T-cell (primary cell): ENCODE measurements around the gene DHDDS. TPM values are rescaled to one million over a fixed set of nuclear protein-coding genes. Genes with fewer than 3 reads are reported as not detected.

Experiments used
- ATAC-seq, 4 experiments: fragments of 200-7000 bp in 3 of 4; fragments of 150-1000 bp in 1 of 4; cut with Tn5 transposase; replicated peaks in 1 of 4; 1 replicate in 3 of 4; 2 replicates in 1 of 4; pipeline ENCODE4 v1.10.0; 2021; ENCODE audit warnings: moderate library complexity in 3 of 4, mild to moderate bottlenecking in 2 of 4, moderate number of reproducible peaks in 1 of 4
- CTCF ChIA-PET, 2 donors: fragments of 300-600 bp; sonication (Branson Sonifier 250); formaldehyde crosslinking; loops; one replicate each; lab custom pipeline; 2022; ENCODE audit warnings: antibody characterized with exemption in 2 of 2; lab: Charles Lee
- POLR2A ChIA-PET, 2 donors: fragments of 300-600 bp; sonication (Branson Sonifier 250); formaldehyde crosslinking; loops; one replicate each; lab custom pipeline; 2022; ENCODE audit warnings: antibody characterized with exemption in 2 of 2; lab: Charles Lee
- DNase-seq, 35 experiments: peaks; one replicate each; pipeline versions ENCODE4 v3.0.0 to v3.0.0-alpha.2; 2013 to 2023
- H3K27ac ChIP-seq: one replicate; pipeline ENCODE4 v1.5.1; 2013; ENCODE audit warnings: low read length
- H3K27me3 ChIP-seq, 2 experiments: replicated peaks in 1 of 2; 1 replicate in 1 of 2; 2 replicates in 1 of 2; pipeline versions ENCODE4 v1.6.1 to v1.7.0; 2013; ENCODE audit warnings: low read length in 1 of 2, mixed read lengths in 1 of 2; ENCODE audit not compliant: control insufficient read depth in 2 of 2, insufficient read depth in 2 of 2; ENCODE audit errors: extremely low read depth in 1 of 2
- H3K36me3 ChIP-seq, 2 donors: 1 replicate in 1 of 2; 2 replicates in 1 of 2; pipeline versions ENCODE4 v1.6.1 to v1.7.0; 2013; ENCODE audit warnings: low read length in 1 of 2; ENCODE audit not compliant: control insufficient read depth in 2 of 2, insufficient read depth in 1 of 2; ENCODE audit errors: extremely low read depth in 1 of 2
- H3K4me1 ChIP-seq, 2 experiments: 1 replicate in 1 of 2; 2 replicates in 1 of 2; pipeline versions ENCODE4 v1.6.1 to v1.7.0; 2013; ENCODE audit warnings: low read length in 2 of 2, mixed read lengths in 1 of 2; ENCODE audit not compliant: insufficient read depth in 2 of 2, control insufficient read depth in 1 of 2; ENCODE audit errors: extremely low read depth in 1 of 2
- H3K4me3 ChIP-seq, 2 donors: 1 replicate in 1 of 2; 2 replicates in 1 of 2; pipeline versions ENCODE4 v1.5.1 to v1.7.0; 2013; ENCODE audit warnings: mild to moderate bottlenecking in 2 of 2, low read length in 1 of 2, moderate library complexity in 1 of 2; ENCODE audit not compliant: control insufficient read depth in 1 of 2; ENCODE audit errors: extremely low read depth in 1 of 2
- H3K9me3 ChIP-seq: 2 replicates; pipeline ENCODE4 v1.7.0; 2013
- H3K27ac Mint-ChIP-seq, 2 donors: one replicate each; pipeline ENCODE4 v1.8.0; 2020 to 2021; ENCODE audit warnings: mild to moderate bottlenecking in 2 of 2, mixed read lengths in 2 of 2
- H3K27me3 Mint-ChIP-seq, 2 donors: one replicate each; pipeline ENCODE4 v1.8.0; 2021 to 2022; ENCODE audit warnings: mixed read lengths in 2 of 2
- H3K36me3 Mint-ChIP-seq: one replicate; pipeline ENCODE4 v1.8.0; 2021; ENCODE audit warnings: mixed read lengths
- H3K4me1 Mint-ChIP-seq, 3 donors: one replicate each; pipeline ENCODE4 v1.8.0; 2020 to 2022; ENCODE audit warnings: mixed read lengths in 3 of 3, mild to moderate bottlenecking in 1 of 3
- H3K4me3 Mint-ChIP-seq, 3 donors: one replicate each; pipeline ENCODE4 v1.8.0; 2020 to 2022; ENCODE audit warnings: mild to moderate bottlenecking in 3 of 3, mixed read lengths in 3 of 3, moderate library complexity in 3 of 3
- H3K9me3 Mint-ChIP-seq, 3 donors: one replicate each; pipeline ENCODE4 v1.8.0; 2020 to 2022; ENCODE audit warnings: mixed read lengths in 3 of 3
- WGBS: methylation state at CpG from one replicate; pipeline ENCODE4 v1.1.5; 2013; ENCODE audit warnings: missing lambda C conversion rate; ENCODE audit not compliant: insufficient coverage; 5-methylcytosine and 5-hydroxymethylcytosine counted together
- total RNA-seq, 35 experiments: library from RNA in 6 of 35; stranded (reverse) in 6 of 35; fragments of 120-200 nt in 1 of 35; gene quantifications; one replicate each; pipeline versions ENCODE4 v1.2.1 to v1.2.4 and lab custom pipeline; 2013 to 2026

DHDDS gene
- total RNA-seq, 5 donors from 2014 or later (not counting 1 experiment from before 2014, with no cell fraction given): 34.9 to 48.2 (median 42.9) TPM

DNA sequence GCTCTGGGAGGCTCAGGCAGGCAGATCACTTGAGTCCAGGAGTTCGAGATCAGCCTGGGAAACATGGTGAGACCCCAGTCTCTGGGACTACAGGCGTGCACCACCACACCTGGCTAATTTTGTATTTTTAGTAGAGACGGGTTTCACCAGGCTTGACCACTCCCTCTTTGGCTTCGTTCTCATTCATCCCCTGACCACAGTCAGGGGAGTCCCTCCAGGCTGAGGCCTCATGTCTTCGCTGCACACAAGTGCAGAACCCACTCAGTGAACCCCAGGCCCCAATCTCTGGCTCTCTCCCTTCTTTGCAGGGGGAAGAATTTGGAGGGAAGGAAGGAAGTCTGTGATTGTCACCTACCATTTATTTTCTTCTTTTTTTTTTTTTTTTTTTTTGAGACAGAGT lies 88.2 kb downstream of the DHDDS start:
- WGBS: 83% methylated on average over 3 of the region's 5 CpGs
- no peaks in the 10 kb centered on the region for H3K36me3 ChIP-seq
- Mint-ChIP-seq H3K4me1 (no peaks in the 10 kb centered on the region), H3K27ac (no peak overlapping the region), H3K27me3 (peaks cover 0 to 4% of the 10 kb centered on the region in 2 donors), H3K4me3 (no peak overlapping the region), H3K36me3 (no peaks in the 10 kb centered on the region), H3K9me3 (no peaks in the 10 kb centered on the region)
- POLR2A ChIA-PET: no interaction called here
- H3K9me3 ChIP-seq: no peaks in the 10 kb centered on the region
- H3K27ac ChIP-seq: no peak overlapping the region
- ATAC-seq: no peak
- H3K4me1 ChIP-seq: no peaks in the 10 kb centered on the region
- H3K4me3 ChIP-seq: no peak overlapping the region
- peaks cover 0 to 14% of the 10 kb centered on the region in 2 experiments for H3K27me3 ChIP-seq
- CTCF ChIA-PET: no interaction called here
- no peak for DNase-seq

Other genes with a start within 250 kb of the DHDDS start
- gene CATSPER4, start 241.7 kb upstream of the DHDDS start, total RNA-seq: not detected
- 10 to 100 TPM; 14.2 to 28.5 (median 20.7) TPM for gene CEP85, start 198.1 kb upstream of the DHDDS start, total RNA-seq
- gene SH3BGRL3, start 152.2 kb upstream of the DHDDS start, total RNA-seq: 100 to 1,000 TPM; 218 to 457 (median 370) TPM
- 100 to 1,000 TPM in 3 of 5 donors, 10 to 100 TPM in 2; 39.5 to 112 (median 104) TPM for gene UBXN11, start 125.7 kb upstream of the DHDDS start, total RNA-seq
- 1,000 to 10,000 TPM in 4 of 5 donors, 100 to 1,000 TPM in 1; 994 to 1,121 (median 1,054) TPM for gene CD52, start 114.4 kb upstream of the DHDDS start, total RNA-seq
- 1 to 10 TPM; 3.0 to 7.3 (median 5.1) TPM for gene CRYBG2, start 78.2 kb upstream of the DHDDS start, total RNA-seq
- gene ZNF683, start 59.6 kb upstream of the DHDDS start, total RNA-seq: 10 to 100 TPM in 2 of 5 donors, 1 to 10 TPM in 2, under 1 TPM in 1; 0.32 to 23.1 (median 5.3) TPM
- gene LIN28A, start 21.5 kb upstream of the DHDDS start, total RNA-seq: 1 to 10 TPM in 2 of 5 donors, under 1 TPM in 1, not detected in 2; 0.95 to 1.3 (median 1.1) TPM
- gene HMGN2, start 40.1 kb downstream of the DHDDS start, total RNA-seq: 100 to 1,000 TPM; 310 to 341 (median 325) TPM
- 100 to 1,000 TPM in 3 of 5 donors, 10 to 100 TPM in 2; 85.8 to 123 (median 101) TPM for gene RPS6KA1, start 97.4 kb downstream of the DHDDS start, total RNA-seq